GM15510 (cell line): ENCODE data around the gene ARMC2.

ENCODE experiments used
- POLR2A ChIP-seq: IDR thresholded peaks from 3 replicates; pipeline ENCODE4 v1.6.1; 2011; ENCODE audit warnings: borderline replicate concordance; ENCODE audit not compliant: insufficient read length; ENCODE audit errors: extremely low read depth

ARMC2 gene

GRCh38 chr6:108850669-108851465 is 2.6 kb downstream of the ARMC2 start:
- TF ChIP-seq POLR2A: no peak

GRCh38 chr6:108851756-108852155 is 3.5 kb downstream of the ARMC2 start:
- no peak for TF ChIP-seq POLR2A

- TF ChIP-seq POLR2A: no peak
Observed at GRCh38 chr6:108853077-108853476, 4.9 kb downstream of the ARMC2 start.

GRCh38 chr6:108862479-108863191 is 14.4 kb downstream of the ARMC2 start:
- TF ChIP-seq POLR2A: no peak

GRCh38 chr6:108866798-108867197 is 18.6 kb downstream of the ARMC2 start:
- TF ChIP-seq POLR2A: no peak

- no peak for TF ChIP-seq POLR2A
Observed at GRCh38 chr6:108868647-108869046, 20.4 kb downstream of the ARMC2 start.

GRCh38 chr6:108869876-108870275 is 21.7 kb downstream of the ARMC2 start:
- TF ChIP-seq POLR2A: no peak

GRCh38 chr6:108870357-108870756 is 22.1 kb downstream of the ARMC2 start:
- no peak for TF ChIP-seq POLR2A

- TF ChIP-seq POLR2A: no peak
Observed at GRCh38 chr6:108872141-108872557, 23.9 kb downstream of the ARMC2 start.

- no peak for TF ChIP-seq POLR2A
Observed at GRCh38 chr6:108872575-108872974, 24.4 kb downstream of the ARMC2 start.

GRCh38 chr6:108873251-108873650 is 25.0 kb downstream of the ARMC2 start:
- no peak for TF ChIP-seq POLR2A

- no peak for TF ChIP-seq POLR2A
Observed at GRCh38 chr6:108873971-108874370, 25.7 kb downstream of the ARMC2 start.

- TF ChIP-seq POLR2A: no peak
Observed at GRCh38 chr6:108874470-108875160, 26.4 kb downstream of the ARMC2 start.

GRCh38 chr6:108875161-108875555 is 26.9 kb downstream of the ARMC2 start:
- no peak for TF ChIP-seq POLR2A

- no peak for TF ChIP-seq POLR2A
Observed at GRCh38 chr6:108877046-108877751, 29.0 kb downstream of the ARMC2 start.

GRCh38 chr6:108878942-108879341 is 30.7 kb downstream of the ARMC2 start:
- no peak for TF ChIP-seq POLR2A

- no peak for TF ChIP-seq POLR2A
Observed at GRCh38 chr6:108883172-108883571, 35.0 kb downstream of the ARMC2 start.
